DND-41 (cell line): ENCODE data around the gene DAPL1.

Experiments
- EZH2 ChIP-seq: IDR thresholded peaks from 3 replicates; pipeline ENCODE4 v1.6.1; 2012; ENCODE audit warnings: borderline replicate concordance, low read depth, mild to moderate bottlenecking, moderate library complexity, low read length, inconsistent platforms; ENCODE audit not compliant: severe bottlenecking
- TF ChIP-seq, protein P1 (sequence below): IDR thresholded peaks from 2 replicates; pipeline ENCODE4 v1.5.1; 2012; ENCODE audit warnings: borderline replicate concordance, low read length, moderate library complexity, mild to moderate bottlenecking; ENCODE audit not compliant: poor library complexity, severe bottlenecking; ENCODE audit errors: extremely low read depth

- TF ChIP-seq, protein P1, sequence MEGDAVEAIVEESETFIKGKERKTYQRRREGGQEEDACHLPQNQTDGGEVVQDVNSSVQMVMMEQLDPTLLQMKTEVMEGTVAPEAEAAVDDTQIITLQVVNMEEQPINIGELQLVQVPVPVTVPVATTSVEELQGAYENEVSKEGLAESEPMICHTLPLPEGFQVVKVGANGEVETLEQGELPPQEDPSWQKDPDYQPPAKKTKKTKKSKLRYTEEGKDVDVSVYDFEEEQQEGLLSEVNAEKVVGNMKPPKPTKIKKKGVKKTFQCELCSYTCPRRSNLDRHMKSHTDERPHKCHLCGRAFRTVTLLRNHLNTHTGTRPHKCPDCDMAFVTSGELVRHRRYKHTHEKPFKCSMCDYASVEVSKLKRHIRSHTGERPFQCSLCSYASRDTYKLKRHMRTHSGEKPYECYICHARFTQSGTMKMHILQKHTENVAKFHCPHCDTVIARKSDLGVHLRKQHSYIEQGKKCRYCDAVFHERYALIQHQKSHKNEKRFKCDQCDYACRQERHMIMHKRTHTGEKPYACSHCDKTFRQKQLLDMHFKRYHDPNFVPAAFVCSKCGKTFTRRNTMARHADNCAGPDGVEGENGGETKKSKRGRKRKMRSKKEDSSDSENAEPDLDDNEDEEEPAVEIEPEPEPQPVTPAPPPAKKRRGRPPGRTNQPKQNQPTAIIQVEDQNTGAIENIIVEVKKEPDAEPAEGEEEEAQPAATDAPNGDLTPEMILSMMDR, result no peak
- TF ChIP-seq EZH2, result no peak
Measured at GRCh38 chr2:158826965-158827364, 31.8 kb downstream of the DAPL1 start.
